Endothelial cell of umbilical vein (primary cell): ENCODE measurements around the gene CIAO1.

Experiments used
- EZH2 ChIP-seq: IDR thresholded peaks from 2 replicates; pipeline ENCODE4 v1.6.1; 2012; ENCODE audit warnings: borderline replicate concordance, low read depth, mild to moderate bottlenecking, moderate library complexity, low read length, inconsistent platforms; ENCODE audit not compliant: severe bottlenecking
- FOS ChIP-seq: IDR thresholded peaks from 2 replicates; pipeline ENCODE4 v1.6.1; 2011; ENCODE audit warnings: mild to moderate bottlenecking, low read length, moderate library complexity, borderline replicate concordance; ENCODE audit not compliant: insufficient read depth
- GATA2 ChIP-seq: IDR thresholded peaks from 2 replicates; pipeline ENCODE4 v1.7.0; 2011; ENCODE audit warnings: low read depth, mild to moderate bottlenecking, moderate library complexity, mixed read lengths, low read length; ENCODE audit not compliant: insufficient read length, insufficient read depth
- JUN ChIP-seq: IDR thresholded peaks from 2 replicates; pipeline ENCODE4 v1.6.1; 2011; ENCODE audit warnings: borderline replicate concordance, low read depth; ENCODE audit not compliant: insufficient read length, insufficient read depth
- POLR2A ChIP-seq: IDR thresholded peaks from 2 replicates; pipeline ENCODE4 v1.6.1; 2012; ENCODE audit warnings: low read depth, mild to moderate bottlenecking, control low read depth, low read length
- POLR2AphosphoS5 ChIP-seq: IDR thresholded peaks from 2 replicates; pipeline ENCODE4 v1.6.1; 2012; ENCODE audit warnings: low read depth, mild to moderate bottlenecking, control low read depth, low read length, moderate library complexity; ENCODE audit not compliant: insufficient read depth
- TF ChIP-seq, protein P1 (sequence below), 2 donors: IDR thresholded peaks; 1 replicate in 1 of 2; 2 replicates in 1 of 2; pipeline ENCODE4 v1.5.1; 2011; ENCODE audit warnings: low read length in 2 of 2, mild to moderate bottlenecking in 2 of 2, moderate library complexity in 2 of 2, control low read depth in 1 of 2, inconsistent platforms in 1 of 2, low read depth in 1 of 2; ENCODE audit not compliant: insufficient read depth in 1 of 2; ENCODE audit errors: extremely low read depth in 1 of 2
- TF ChIP-seq, protein P2 (sequence below): IDR thresholded peaks from 2 replicates; pipeline ENCODE4 v1.6.1; 2011; ENCODE audit not compliant: insufficient read depth, insufficient read length

DNA sequence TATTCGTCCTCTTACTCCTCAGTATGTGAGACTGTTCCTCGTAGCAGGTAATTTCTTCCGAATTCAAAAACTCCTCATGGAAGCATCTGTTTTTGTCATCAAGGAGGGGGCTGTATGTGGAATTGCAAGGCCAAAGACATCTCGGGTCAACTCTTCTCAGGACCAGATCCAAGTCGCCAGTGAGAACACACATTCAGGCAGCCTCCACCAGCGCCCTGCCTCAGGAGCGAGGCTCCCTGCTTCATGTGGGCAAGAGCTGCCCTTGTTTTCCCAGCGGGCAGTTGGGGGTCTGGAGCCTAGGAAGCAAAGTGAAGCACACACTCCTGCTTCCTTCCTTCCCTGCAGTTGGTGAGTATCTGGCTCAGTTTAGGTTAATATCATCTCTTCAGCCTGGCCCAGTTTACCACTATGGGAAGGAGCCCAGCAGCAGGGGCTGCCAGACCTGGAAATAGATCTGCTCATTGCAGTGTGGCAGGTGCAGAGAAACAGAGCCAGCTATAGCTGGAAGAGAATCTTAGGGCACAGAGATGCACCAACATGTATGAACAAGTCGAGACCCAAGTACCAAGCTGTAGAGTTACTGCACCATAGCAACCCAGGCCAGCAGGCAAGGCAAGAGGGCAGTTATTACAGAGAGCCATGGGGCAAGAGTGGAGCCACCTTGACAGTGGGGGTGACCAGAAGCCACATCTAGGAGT lies 25.5 kb upstream of the CIAO1 start:
- TF ChIP-seq, protein P1, sequence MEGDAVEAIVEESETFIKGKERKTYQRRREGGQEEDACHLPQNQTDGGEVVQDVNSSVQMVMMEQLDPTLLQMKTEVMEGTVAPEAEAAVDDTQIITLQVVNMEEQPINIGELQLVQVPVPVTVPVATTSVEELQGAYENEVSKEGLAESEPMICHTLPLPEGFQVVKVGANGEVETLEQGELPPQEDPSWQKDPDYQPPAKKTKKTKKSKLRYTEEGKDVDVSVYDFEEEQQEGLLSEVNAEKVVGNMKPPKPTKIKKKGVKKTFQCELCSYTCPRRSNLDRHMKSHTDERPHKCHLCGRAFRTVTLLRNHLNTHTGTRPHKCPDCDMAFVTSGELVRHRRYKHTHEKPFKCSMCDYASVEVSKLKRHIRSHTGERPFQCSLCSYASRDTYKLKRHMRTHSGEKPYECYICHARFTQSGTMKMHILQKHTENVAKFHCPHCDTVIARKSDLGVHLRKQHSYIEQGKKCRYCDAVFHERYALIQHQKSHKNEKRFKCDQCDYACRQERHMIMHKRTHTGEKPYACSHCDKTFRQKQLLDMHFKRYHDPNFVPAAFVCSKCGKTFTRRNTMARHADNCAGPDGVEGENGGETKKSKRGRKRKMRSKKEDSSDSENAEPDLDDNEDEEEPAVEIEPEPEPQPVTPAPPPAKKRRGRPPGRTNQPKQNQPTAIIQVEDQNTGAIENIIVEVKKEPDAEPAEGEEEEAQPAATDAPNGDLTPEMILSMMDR (IDR thresholded peaks at IDR 0.05; ENCODE audit: extremely low read depth in 1 of 2, insufficient read depth in 1 of 2, low read depth in 1 of 2, low read length in 2 of 2) = no peak
- TF ChIP-seq POLR2AphosphoS5 (no peak), EZH2 (no peak), GATA2 (no peak), JUN (no peak), POLR2A (no peak), FOS (no peak)
- TF ChIP-seq, protein P2, sequence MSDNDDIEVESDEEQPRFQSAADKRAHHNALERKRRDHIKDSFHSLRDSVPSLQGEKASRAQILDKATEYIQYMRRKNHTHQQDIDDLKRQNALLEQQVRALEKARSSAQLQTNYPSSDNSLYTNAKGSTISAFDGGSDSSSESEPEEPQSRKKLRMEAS = no peak
